GM04503 (cell line): ENCODE data around the gene C18orf63.

Experiments
- DNase-seq: peaks from one replicate; pipeline ENCODE4 v3.0.0-alpha.2; 2012; ENCODE audit warnings: low read depth

Gene C18orf63

DNA sequence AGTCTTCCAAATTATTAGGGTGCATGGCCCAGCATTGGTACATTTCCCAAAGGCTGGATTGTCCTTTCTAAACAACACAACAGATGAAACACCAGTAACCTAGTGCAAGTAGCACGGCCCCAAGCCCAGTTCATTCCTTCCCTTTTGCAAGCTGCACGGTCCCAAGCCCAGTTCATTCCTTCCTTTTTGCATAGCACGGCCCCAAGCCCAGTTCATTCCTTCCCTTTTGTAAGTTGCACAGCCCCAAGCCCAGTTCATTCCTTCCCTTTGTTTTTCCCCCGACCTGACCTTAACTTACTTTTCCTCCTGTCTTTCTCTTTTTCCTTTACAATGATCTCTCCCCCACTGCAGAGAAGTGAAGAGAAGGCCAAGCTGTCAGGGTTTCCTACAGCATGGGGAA is 60.9 kb downstream of the C18orf63 start:
- DNase-seq: no peak

DNA sequence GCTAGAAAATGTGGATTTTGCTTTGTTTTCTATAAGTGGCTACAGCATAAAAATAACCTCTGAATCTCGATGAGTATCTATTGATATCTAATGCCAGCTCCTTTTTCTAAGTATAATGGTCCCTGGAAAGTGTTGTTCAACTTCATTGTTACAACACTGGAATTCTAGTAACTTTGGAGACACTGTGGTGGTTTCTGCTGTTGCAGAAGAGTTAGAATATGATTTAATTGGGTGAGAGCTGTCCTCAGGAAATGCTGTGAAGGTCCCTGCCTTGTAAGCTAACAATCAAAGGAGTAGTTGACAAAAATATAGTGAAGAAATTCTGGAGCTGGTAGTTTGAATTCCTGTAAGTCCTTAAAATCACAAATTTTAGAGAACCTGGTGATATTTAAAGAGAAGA is 62.1 kb downstream of the C18orf63 start:
- DNase-seq: no peak

DNA sequence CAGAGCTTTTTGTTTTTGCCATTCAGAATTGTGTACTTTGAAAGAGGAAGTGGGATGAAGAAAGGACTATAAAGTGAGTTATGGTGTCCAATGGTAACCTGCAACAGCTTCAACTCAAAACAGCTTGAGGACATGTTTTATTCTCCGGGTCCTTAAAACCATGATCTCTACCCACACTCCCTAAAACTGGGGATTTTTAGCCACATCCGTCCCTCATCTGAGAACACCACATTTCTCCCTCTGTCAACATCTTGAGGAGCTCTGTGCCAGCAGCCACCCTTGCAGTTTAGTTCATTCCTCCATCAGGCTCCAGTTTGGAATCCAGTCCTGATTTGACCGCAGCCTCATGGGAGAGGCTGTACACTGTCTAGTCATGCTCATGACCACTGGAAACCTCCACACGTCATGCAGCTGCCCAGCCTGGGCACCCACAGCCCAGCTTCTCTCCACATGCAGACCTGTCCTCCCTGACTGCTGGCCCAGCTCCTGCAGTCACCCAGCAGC is 62.6 kb downstream of the C18orf63 start:
- DNase-seq: no peak

DNA sequence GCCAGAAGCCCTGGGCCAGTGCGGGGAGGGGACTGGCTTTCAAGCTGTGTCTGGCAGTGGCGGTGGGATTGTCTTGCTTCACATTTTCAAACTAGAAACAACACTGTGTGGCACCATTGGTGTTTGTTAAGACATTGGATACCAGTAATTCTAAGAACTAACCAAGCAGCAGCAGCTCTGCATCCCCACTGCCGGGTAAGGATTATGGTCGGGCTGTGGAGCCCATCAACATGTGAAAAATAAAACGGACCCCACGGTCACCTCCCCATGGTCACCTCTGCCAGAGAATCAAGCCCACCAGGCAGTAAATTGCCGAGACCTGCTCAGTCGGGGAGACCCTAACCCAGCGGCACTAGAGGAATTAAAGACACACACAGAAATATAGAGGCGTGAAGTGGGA is 65.3 kb downstream of the C18orf63 start:
- no peak for DNase-seq

DNA sequence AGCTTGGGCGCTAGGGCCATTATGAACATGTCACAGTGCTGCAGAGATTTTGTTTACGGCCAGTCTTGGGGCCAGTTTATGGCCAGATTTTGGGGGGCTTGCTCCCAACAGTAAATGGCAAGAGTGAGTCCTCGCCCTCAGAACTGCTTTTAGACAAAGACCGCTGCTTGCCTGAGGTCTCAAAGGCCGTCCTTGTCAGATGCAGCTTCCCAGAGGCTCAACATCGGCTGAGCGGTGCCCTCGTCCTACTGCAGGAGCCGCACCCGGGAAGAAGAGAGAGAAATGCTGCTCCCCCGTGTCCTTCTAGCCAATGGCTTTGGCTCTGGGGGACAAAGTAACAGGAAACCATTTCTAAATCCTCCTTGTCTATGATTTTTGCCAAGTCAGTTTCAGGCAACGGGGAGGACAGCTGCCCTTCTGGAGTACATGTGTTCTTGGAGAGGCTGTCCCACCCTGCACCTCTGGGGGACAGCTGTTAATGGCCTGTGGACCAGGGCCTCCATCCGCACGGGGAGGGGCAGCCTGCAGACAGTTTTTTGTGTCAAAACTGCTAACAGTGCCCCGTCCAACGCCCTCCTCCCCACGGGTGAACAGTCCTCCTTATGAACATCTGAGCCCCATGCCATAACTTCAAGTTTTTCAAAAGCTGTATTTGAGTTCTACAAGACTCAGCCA is 66.1 kb downstream of the C18orf63 start:
- no peak for DNase-seq

DNA sequence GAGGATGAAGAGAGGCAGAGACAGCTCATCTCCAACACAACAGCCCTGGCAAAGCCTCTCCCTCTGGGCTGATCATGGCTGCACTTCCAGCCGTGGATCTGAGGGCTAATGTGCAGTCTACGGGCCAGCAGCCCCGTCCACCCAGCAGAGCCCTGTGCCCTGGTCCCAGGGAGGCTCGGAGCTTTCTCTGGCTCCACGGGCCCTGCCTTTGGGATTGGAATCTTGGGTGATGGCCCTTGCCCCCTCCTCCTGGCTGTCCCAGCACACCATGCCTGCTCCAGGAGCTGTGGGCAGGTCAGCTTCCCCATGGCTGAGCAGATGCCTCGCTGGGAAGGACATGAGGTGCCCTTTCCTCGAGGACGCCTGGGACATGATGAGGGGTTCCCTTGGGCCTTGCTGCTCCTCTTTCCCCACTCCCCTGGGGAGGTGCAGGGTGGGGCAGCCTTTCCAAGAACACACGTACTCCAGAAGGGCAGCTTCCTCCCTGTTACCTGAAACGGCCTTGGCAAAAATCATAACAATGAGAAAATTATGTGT is 66.9 kb downstream of the C18orf63 start:
- no peak for DNase-seq

DNA sequence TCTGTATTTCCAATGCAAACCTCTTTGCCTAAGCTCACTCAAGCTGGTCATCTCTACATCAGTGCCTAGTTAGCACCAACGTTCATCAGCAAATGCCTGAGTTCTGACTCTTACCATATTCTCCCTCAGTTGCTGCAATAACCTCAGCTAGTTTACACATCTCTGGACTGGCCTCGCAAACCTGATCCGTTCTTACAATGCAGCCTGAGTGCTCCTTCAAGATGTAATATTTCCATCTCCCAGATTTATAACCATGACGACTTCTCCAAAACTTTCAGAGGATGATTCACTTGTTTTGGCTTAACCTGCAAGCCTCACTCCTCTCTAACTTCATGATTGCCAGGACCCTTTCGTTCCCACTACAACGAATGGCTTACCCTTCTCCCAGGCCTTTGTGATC is 71.7 kb downstream of the C18orf63 start:
- no peak for DNase-seq

DNA sequence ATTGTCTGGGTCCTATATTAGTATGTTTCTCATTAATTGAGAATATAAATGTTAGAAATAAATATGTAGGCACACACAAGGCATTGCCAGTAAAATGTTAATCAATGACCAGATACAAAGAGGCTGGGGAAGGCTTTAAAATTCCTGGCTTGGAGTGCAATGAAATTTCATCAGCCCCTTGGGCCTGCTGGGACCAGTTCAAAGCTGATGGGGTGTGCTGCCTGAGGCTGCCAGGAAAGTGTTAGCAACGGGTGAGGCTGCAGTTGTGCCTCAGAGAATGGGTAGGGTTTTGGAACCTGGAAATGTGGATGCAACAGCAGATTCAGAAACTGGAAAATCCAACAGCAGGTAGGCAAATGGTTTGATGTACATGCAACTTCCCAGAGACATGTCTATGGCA is 72.6 kb downstream of the C18orf63 start:
- DNase-seq: no peak

DNA sequence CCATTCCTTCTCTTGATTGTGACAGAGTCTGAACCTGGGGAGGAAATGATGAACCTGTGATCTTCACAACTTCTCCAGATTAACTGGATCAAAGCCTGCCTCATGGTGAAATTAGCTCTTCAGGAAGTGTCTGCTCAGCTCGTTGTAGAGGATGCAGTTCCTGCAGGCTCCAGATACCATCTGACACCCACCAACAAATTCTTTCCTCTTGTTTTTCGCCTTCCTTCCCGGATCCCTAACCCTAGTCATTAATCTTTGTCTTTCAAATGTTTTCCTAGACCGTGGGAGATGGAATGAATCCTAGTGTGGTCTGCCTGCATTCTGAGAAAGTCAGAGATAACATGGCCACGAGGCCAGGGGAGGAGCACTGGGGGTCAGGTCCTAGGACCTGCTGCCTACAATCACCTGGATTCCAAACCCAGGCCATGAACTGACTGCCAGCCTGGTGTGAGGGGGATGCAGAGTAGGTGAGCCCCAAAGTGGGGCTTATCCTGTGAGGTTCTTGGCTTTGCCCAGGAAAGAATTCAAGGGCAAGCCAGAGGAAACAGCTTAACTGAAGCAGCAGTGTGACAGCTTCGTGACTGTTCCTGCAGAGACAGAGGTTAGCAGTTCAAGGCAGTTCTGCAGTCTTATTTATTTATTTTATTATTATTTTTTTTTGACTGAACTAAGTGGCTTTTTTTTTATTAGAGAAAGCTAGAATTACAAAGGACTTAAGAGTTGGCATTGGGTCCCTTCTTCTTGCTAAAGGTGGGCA is 73.7 kb downstream of the C18orf63 start:
- no peak for DNase-seq

DNA sequence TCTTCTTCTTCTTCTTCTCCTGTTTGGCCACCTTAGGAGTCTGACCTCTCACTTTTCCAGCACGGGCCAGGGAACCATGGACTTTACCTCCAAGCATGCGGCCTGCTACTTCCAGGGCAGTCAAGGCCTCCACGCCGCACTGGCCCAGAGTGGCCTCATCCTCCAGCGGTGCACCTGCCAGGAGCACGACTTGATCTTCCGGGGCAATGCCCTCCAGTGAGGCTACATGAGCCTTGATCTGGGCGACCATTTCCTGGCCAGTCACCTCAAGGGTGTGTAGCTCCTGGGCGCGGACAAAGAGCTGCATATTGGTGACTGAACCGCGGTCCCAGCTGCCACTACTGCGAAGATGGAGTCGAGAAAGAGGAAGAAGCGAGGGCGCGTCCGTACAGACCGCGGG is 74.4 kb downstream of the C18orf63 start:
- DNase-seq: no peak

DNA sequence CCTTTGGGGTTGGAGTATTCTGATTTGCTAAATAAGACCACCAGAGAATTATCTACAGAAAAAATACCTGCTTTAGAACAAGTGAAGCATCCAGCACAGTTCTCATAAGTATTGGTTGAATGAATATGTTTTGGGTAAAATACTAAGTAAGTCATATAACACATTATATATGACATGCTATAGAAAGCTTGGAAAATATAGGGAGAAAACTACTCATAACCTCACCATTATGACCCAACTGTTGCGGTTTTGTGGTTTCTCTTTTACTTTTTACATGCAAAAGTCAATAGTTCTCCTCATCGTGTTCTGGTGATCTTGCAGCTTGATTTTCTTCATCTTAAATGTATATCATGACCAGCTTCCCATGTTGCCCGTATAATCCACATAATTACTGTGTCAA is 75.3 kb downstream of the C18orf63 start:
- DNase-seq: no peak

DNA sequence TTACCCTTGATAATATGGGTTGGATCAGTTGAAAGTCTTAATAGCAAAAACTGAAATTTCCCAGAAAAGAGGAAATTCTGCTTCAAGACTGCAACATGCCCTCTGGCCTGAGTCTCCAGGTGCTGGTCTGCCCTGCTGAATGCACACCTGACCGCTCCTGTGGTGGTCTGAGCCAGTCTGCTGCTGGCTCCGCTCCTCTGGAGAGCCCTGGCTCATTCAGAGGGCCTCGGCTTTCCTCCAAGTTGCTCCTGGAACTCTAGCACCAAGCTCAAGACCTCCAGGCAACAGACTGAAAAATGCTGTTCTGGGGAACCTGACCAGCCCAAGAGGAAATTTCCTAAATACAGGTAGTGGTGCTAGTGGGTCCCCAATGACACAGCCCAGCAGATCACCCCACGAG is 76.7 kb downstream of the C18orf63 start:
- no peak for DNase-seq

DNA sequence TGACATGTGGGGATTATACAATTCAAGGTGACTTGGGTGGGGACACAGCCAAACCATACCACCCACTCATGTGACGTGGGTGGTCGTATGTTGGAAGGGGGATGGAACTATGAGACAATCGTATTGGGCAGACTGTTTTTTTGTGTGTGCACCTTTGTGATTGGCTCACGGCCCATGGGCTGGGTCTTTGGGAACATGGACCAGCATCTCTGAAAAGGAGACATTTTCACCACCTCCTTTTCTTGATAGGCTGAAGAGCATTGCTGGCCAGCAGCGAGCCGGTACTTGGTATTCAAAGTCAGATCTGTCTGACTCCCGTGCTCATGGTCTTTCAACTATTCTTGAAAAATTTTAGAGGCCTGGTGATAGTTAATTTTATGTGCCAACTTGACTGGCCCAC is 79.4 kb downstream of the C18orf63 start:
- DNase-seq: no peak

DNA sequence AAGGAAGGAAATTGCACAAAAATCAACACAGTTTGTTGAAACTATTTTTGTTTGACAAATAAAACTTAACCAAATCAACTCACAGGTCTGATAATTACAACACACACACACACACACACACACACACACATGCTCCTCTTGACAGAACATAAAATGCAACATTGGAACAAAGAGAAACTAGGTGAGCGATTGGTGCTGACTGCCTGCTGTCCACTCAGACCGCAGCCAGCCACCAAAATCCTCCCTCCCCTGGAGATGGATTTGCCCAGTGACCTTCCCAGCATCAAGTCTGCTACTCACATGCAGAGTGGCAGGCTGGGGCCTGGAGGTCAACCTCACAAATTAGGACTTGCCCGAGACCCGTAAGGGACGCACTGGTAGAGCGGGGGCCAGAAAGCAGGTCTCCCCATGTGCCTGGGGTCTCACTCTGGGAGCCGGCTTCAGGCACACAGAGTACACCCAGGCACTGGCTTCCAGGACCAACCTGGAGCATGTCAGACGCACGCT is 80.1 kb downstream of the C18orf63 start:
- DNase-seq: no peak

DNA sequence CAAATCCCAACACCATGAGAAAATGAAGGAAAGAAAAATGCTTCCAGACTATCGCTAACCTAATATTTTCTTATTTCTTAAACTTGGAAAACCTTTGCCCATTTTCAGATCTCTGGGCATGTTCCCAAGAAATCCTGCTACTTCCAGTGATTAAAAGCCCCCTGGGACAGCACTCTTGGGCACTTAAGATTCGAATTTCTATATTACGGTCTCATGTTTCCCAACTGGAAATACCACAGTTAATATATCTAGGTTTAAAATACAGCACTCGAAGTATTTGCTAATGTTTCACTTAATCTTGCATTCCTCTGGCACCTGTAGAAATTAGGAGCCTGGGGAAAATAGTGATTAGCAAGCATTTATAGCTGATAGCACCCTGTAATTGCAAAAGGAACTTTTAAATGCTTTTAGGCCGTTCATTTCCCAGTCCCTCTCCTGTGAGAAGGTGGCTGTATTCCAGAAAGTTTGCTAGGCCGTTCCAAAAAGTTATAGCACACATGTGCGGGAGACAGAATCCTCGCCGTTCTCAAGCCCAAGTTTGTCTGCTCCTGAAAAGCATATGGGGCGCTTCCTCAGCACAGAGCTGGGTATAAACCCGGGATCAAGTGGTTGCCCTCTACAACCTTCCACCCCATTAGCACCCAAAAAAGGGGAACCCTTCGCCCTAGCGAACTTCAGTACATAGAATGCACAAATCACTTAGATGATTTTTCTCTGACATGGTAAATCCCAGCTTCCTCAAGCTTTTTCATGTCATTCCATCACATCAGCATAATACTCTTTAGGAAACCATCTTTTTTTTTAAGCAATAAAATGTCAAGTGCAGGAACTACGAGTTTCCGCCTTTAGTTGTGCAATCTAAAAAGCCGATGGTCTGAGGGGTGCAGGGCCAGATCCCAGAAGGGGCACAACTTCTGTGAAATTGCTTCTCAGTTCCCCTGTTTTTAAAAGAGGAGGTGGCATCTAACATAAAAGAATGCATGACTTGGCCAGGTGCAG is 80.8 kb downstream of the C18orf63 start:
- DNase-seq: no peak

DNA sequence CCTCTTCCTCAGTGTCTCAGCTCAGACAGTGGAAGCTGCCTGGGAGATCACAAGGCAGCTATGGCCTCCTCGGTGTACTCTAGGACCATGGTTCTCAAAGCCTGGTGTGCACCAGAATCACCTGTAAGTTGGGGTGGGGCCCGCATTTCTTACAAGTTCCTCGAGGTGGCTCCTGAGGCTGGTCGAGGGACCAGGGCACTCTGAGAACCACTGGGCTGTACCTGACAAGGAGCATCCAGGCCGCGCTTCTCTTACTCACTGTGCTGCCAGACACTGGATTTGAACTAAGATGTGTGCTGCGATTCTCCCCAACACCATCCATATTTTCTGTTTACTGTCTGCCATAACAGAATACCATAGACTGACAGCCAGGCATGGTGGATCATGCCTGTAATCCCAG is 81.9 kb downstream of the C18orf63 start:
- DNase-seq: no peak

DNA sequence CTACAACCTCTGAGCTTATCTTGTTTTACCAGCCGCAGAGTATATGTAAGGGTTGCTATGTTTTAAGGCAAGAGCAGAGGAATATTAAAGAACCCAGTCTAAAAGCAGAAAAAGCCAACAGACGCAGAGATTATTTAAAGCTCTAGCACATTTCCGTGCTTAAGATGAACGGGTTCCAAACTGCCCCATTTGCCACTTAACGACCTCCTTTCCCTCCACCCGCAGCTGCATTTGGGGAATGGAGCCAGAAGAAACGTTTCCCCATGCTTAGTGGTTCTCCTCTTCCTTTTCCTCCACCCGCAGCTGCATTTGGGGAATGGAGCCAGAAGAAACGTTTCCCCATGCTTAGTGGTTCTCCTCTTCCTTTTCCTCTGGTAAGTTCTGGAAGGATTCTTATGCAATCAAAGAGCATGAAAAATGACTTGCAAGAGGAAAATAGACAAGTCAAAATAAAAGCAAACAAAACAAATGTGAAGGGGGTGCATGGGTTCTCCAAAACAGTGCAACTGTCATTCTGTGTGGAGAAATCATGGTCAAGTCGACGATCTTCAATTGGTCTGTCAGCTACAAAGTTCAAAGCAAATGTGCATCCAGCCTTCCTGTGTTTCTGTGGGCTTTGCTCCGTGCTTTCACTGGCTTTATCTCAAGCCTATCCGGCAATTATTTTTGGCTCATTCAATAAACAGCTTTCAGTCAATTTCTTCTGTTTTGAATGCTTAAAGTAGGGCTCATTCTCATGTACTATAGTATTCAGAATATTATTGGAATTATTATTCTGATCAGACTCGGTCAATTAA is 83.7 kb downstream of the C18orf63 start:
- DNase-seq: no peak

DNA sequence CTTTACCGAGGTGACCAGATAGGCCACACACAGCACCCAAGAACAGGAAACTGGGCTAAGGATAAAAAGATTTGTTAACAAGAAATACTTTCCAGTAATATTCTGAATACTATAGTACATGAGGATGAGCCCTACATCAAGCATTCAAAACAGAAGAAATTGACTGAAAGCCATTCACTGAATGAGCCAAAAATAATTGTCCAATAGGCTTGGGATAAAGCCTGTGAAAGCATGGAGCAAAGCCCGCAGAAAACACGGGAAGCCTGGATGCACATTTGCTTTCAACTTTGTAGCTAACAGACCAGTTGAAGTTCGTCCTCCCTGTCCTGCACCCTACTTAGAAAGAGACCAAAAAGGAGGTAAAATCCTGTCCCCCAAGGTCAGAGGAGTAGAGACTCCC is 85.2 kb downstream of the C18orf63 start:
- DNase-seq: no peak

DNA sequence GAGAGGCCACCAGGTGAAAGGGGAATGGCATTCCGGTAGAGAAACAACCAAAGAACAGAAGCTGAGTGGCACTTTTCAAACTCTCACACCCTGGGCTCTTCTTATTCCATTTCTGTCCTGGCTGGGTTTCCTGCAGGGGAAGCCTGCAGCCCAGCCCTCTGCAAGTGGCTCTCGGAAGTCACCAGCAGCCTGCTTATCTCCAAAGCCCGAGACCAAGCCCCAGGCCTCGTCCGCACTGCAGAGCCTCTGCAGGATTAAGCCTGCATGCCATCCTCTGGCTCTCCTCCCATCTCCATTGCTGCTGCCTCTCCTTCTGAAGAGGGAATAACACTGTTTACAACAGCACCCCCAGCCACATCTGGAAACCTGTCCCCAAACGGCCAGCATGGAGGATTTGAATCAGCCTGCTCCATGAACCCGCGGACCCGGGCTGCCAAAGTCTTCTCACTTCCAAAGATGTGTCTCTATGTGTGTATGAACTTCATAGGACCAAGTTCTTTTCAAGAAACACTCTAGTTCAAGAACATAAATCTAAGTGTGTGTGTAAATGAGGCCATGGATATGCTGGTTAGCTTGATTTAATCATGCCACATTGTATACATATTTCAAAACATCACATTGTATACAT is 87.3 kb downstream of the C18orf63 start:
- no peak for DNase-seq

DNA sequence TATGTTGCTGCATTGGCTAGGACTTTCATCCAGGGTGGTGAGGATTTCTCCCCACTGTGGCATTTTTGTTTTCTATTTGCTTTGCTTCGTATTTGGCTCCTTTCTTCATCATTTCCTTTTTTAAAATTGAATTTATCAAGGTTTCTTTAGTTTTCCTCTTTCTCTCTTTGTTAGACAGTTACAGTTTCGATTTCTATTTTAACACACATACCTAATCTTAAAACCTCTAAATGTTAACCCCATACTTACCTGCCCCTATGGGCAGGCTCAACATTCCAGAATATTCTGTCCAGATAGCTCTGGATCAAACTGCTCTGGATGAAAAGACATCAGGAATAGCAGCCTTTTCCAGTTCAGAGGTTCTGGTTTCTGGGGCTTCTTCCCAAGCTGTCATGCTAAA is 92.2 kb downstream of the C18orf63 start:
- DNase-seq: no peak
